ENCODE results near the gene HSD17B8. TPM values are rescaled to one million over a fixed set of nuclear protein-coding genes. Genes with fewer than 3 reads are reported as not detected.
A peak's percentile ranks its signal among the peaks of the same experiment; 100 is the strongest.

Gene HSD17B8
- polyA plus RNA-seq, 2 of the 4 experiments (the other 2 are of a cell fraction): 9.5 to 16.5 TPM

- TF ChIP-seq E2F6 (IDR thresholded peaks at IDR 0.05; ENCODE audit: borderline replicate concordance, low read depth) (no peak), NR3C1 (IDR thresholded peaks at IDR 0.05) (no peak), RCOR1 (IDR thresholded peaks at IDR 0.05; ENCODE audit: low read depth, low read length) (no peak), HOXA7 (CRISPR knock-in tag; IDR thresholded peaks at IDR 0.05) (no peak), MAFK (IDR thresholded peaks at IDR 0.05; ENCODE audit: partially characterized antibody) (no peak), CHD2 (IDR thresholded peaks at IDR 0.05; ENCODE audit: low read length, partially characterized antibody) (no peak), KDM5A (IDR thresholded peaks at IDR 0.05) (peak; percentile 68), EHF (CRISPR knock-in tag; IDR thresholded peaks at IDR 0.05) (no peak), TFCP2L1 (CRISPR knock-in tag; IDR thresholded peaks at IDR 0.05) (no peak)
Measured at GRCh38 chr6:33204415-33205190, at the start of gene HSD17B8 (continued).

GRCh38 chr6:33156561-33156960 lies 47.9 kb upstream of the HSD17B8 start:
- peaks cover 7% of the 10 kb centered on the region; the same call in 2 of the 3 replicates for H3K4me1 ChIP-seq
- FAIRE-seq (no peak), ATAC-seq (no peak), DNase-seq (ENCODE audit: low read depth in 1 of 2, low spot score in 1 of 2) (no peak)
- TF ChIP-seq GATA3 (IDR thresholded peaks at IDR 0.05; ENCODE audit: borderline replicate concordance) (no peak), CBX8 (IDR thresholded peaks at IDR 0.05) (no peak), EHF (CRISPR knock-in tag; IDR thresholded peaks at IDR 0.05) (no peak), FOXS1 (CRISPR knock-in tag; IDR thresholded peaks at IDR 0.05) (no peak), ELK1 (IDR thresholded peaks at IDR 0.05; ENCODE audit: low read depth, low read length) (no peak), NPAS2 (CRISPR knock-in tag; IDR thresholded peaks at IDR 0.05; ENCODE audit: borderline replicate concordance) (no peak), CHD2 (IDR thresholded peaks at IDR 0.05; ENCODE audit: low read length, partially characterized antibody) (no peak), RAD21 (conservative IDR thresholded peaks at IDR 0.05 in 1 of 2, IDR thresholded peaks at IDR 0.05 in 1 of 2) (no peak), MAZ (IDR thresholded peaks at IDR 0.05; ENCODE audit: borderline replicate concordance, low read depth, low read length) (no peak), HEYL (CRISPR knock-in tag; IDR thresholded peaks at IDR 0.05) (no peak), RNF2 (IDR thresholded peaks at IDR 0.05; ENCODE audit: borderline replicate concordance, low read depth) (no peak), RCOR1 (IDR thresholded peaks at IDR 0.05; ENCODE audit: low read depth, low read length) (no peak), RARB (CRISPR knock-in tag; IDR thresholded peaks at IDR 0.05) (no peak), SREBF2 (IDR thresholded peaks at IDR 0.05) (no peak), JUNB (IDR thresholded peaks at IDR 0.05) (no peak), HOXB5 (CRISPR knock-in tag; IDR thresholded peaks at IDR 0.05) (no peak), HOXB13 (CRISPR knock-in tag; IDR thresholded peaks at IDR 0.05; ENCODE audit: low read depth) (no peak), EHMT2 (IDR thresholded peaks at IDR 0.05; ENCODE audit: low read depth) (no peak), ESRRA (IDR thresholded peaks at IDR 0.05; ENCODE audit: borderline replicate concordance, low read length) (no peak), HOXA7 (CRISPR knock-in tag; IDR thresholded peaks at IDR 0.05) (no peak)
- H3K9me3 ChIP-seq: no peaks in the 10 kb centered on the region
- H3K4me3 ChIP-seq: no peak overlapping the region
- H3K27ac ChIP-seq: no peak overlapping the region
- ChIA-PET CTCF (interaction anchor here (1.0 to 1.5 kb wide), 3 partner anchors 16 to 172 kb away, joined by 3 read pairs; no protein-coding TSS in a partner anchor), POLR2A (no interaction called here)
- H3K4me2 ChIP-seq: no peak overlapping the region
- 62% methylated on average over 6 of the region's 6 CpGs for WGBS (ENCODE audit: missing lambda C conversion rate)
